Lower leg skin (tissue), 4 donors: Measurements from ENCODE around the gene ERI3. TPM values are rescaled to one million over a fixed set of nuclear protein-coding genes. Genes with fewer than 3 reads are reported as not detected.

Experiments used
- DNase-seq, 2 donors: peaks; one replicate each; pipeline ENCODE4 v3.0.0-alpha.2; 2019; ENCODE audit warnings: low spot score in 2 of 2
- H3K4me3 ChIP-seq: fragments of 200-600 bp; sonication (generic); 2 replicates; pipeline ENCODE4 v1.5.1; 2017; ENCODE audit warnings: mild to moderate bottlenecking, low read depth; ENCODE audit not compliant: poor library complexity, severe bottlenecking
- CTCF ChIP-seq, 3 donors: fragments of 450-650 bp; IDR thresholded peaks; one replicate each; pipeline ENCODE4 v1.5.1; 2016; ENCODE audit warnings: antibody characterized with exemption in 3 of 3, mild to moderate bottlenecking in 3 of 3, moderate library complexity in 2 of 3
- POLR2A ChIP-seq, 2 donors: fragments of 450-650 bp; IDR thresholded peaks; one replicate each; pipeline ENCODE4 v1.6.1; 2016 to 2017; ENCODE audit warnings: antibody characterized with exemption in 2 of 2, mild to moderate bottlenecking in 1 of 2, moderate library complexity in 1 of 2
- WGBS, 2 donors: methylation state at CpG; one replicate each; pipeline ENCODE4 v1.1.5; 2018; 5-methylcytosine and 5-hydroxymethylcytosine counted together
- intact Hi-C: fragments of 100-400 bp; cut with DNase I; formaldehyde crosslinking; loops from one replicate; pipeline ENCODE4 v1.15.0; 2023; ENCODE audit warnings: low total_unique reads
- total RNA-seq, 4 donors: library from RNA; depleted of rRNA; stranded (reverse); fragments of >200 nt; gene quantifications; one replicate each; pipeline ENCODE4 v1.1.0, GENCODE V29; 2016

Gene ERI3
- total RNA-seq, 4 donors from 2014 or later: 28.3 to 43.3 (median 40.4) TPM

DNA sequence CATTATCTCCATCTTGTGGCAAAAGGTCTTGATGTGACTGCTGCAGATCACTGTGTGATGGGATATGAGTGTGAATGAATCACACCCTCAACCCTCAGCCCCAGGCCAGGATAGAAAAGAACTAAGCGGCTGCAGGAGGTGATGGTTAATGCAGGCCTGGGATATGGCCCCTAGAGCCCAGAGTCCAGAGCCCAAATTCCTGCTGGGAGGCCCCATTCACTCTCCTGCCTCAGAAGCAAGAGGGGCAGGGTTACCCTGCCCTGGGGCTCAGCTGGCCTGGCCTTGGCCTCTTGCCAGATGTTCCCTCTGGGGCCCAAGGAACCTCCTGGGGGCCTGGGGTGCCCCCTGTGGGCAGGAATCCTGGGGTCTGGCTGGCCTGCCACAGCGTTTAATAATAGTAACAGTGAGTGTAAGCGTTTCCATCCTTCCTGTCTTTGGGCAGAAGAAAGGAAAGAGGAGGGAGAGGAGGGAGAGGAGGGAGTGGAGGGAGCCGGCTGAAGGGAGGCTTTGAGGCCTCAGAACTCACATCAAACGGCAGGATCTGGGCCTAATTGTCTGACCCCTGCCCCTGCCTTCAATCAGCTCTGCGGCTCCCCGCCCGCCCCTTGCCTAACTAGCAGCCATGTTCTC is 115.6 kb downstream of the ERI3 start:
- TF ChIP-seq CTCF (IDR thresholded peaks at IDR 0.05) (no peak), POLR2A (IDR thresholded peaks at IDR 0.05) (no peak)
- DNase-seq: no peak
- H3K4me3 ChIP-seq: no peak overlapping the region
- 65 to 75% methylated on average over 8 of the region's 8 CpGs for WGBS, 2 donors
- intact Hi-C loops: no loop called here

- H3K4me3 ChIP-seq: no peak overlapping the region
- TF ChIP-seq CTCF (IDR thresholded peaks at IDR 0.05) (no peak), POLR2A (IDR thresholded peaks at IDR 0.05) (no peak)
- WGBS, 2 donors: 79 to 80% methylated on average over 4 of the region's 4 CpGs
- DNase-seq: no peak
- intact Hi-C loops: no loop called here
Measured at GRCh38 chr1:44238660-44239059, 116.4 kb downstream of the ERI3 start.

DNA sequence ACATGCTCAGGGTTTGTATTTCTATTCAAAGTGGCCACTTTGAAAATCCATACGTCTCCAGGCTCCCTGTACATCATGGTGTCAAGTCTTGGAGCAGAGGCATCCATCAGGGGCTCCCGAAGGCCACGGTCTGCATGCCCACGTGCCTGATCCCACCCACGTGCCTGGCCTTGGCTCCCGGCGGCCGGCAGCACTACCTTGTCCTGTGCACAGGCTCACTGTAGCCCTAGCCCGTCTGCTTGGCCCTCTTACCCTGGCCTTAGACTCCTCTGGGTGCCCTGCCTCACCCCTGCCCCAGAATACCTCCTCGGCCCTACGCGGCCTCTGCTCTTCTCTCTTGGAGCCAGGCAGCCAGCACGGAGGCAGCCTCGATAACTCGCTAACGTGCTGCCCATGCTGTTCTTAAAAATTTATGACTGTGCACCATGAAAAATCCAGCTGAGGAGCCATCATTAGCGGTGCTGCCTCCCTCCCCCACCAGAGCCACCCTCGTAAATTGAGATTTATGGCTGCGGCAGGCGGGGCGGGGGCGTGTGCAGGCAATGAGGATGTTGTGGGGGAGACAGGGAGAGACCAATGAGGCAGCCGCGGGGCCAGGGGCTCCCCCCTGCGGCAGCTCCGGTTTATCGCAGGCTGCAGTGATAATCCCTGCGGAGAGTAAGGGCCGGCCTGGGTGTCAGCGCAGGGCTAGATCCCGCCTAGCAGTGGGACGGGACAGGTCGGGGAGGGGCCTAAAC is 117.2 kb downstream of the ERI3 start:
- intact Hi-C loops: no loop called here
- no peak for DNase-seq
- H3K4me3 ChIP-seq: no peak overlapping the region

DNA sequence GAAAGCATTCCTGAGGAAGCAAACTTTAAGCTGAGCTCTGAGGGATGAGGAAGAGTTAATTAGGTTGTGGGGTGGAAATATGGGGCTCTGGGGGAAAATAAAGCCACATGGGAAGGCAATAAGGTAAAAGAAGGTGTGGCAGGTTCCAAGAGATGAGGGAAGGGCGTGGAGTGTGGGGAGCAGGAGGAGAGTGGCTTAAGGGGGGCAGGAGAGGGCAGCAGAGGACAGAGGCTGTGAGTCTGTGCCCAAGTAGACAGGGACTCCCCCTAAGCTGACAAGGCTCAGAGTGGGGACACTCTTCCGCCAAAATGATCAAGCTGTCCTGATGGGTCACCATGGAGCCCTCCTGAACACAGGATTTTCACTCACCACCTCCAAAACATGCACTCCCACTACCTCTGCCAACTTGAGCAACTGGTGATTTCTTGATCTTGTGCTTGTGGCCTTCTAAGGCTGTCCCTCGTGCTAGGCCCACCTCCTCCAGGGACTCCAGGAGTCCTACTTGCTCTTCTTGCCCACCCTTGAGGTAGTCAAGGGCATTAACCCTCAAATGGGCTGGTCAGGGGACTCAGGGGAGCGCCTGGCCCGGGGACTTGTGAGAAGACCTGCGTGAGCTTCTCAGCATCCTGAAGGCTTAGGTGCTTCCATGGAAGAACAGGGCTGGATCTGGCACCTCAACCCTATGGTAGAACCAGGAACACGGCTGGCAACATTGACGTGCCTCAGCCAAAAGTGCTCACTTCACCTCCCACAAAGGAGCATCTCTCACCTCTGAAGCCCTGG is 118.4 kb downstream of the ERI3 start:
- H3K4me3 ChIP-seq: no peak overlapping the region
- no peak for DNase-seq
- intact Hi-C loops: no loop called here
- 94 to 96% methylated on average over 8 of the region's 8 CpGs for WGBS, 2 donors
- TF ChIP-seq POLR2A (IDR thresholded peaks at IDR 0.05) (no peak), CTCF (IDR thresholded peaks at IDR 0.05) (no peak)

More for the DNA sequence above, 117.2 kb downstream of the ERI3 start:
- TF ChIP-seq CTCF (IDR thresholded peaks at IDR 0.05): no peak
- no peak for TF ChIP-seq POLR2A (IDR thresholded peaks at IDR 0.05)
- 69 to 72% methylated on average over 29 to 33 of the region's 33 CpGs for WGBS, 2 donors

GRCh38 chr1:44235808-44236207 is 119.2 kb downstream of the ERI3 start:
- no peak for TF ChIP-seq POLR2A (IDR thresholded peaks at IDR 0.05)
- TF ChIP-seq CTCF (IDR thresholded peaks at IDR 0.05): no peak
- intact Hi-C loops: no loop called here
- no peak overlapping the region for H3K4me3 ChIP-seq
- 89 to 91% methylated on average over 5 of the region's 5 CpGs for WGBS, 2 donors
- no peak for DNase-seq
